Fibroblast of villous mesenchyme (primary cell): ENCODE results near the gene PPARA. TPM values are rescaled to one million over a fixed set of nuclear protein-coding genes. Genes with fewer than 3 reads are reported as not detected.

ENCODE experiments used
- DNase-seq: peaks from one replicate; pipeline ENCODE4 v3.0.0-alpha.2; 2010; ENCODE audit warnings: low read depth
- H3K4me3 ChIP-seq: 2 replicates; pipeline ENCODE4 v1.5.1; 2011; ENCODE audit warnings: low read depth, mild to moderate bottlenecking, low read length
- CTCF ChIP-seq: IDR thresholded peaks from 2 replicates; pipeline ENCODE4 v1.5.1; 2012; ENCODE audit warnings: low read depth, mild to moderate bottlenecking, low read length; ENCODE audit not compliant: insufficient read depth
- total RNA-seq: library from RNA; depleted of rRNA; stranded (reverse); fragments of >200 nt; gene quantifications from 2 replicates; pipeline ENCODE4 v1.2.3, GENCODE V29; 2012

The PPARA gene
- total RNA-seq, 1 donor, result 14.2 TPM

DNA sequence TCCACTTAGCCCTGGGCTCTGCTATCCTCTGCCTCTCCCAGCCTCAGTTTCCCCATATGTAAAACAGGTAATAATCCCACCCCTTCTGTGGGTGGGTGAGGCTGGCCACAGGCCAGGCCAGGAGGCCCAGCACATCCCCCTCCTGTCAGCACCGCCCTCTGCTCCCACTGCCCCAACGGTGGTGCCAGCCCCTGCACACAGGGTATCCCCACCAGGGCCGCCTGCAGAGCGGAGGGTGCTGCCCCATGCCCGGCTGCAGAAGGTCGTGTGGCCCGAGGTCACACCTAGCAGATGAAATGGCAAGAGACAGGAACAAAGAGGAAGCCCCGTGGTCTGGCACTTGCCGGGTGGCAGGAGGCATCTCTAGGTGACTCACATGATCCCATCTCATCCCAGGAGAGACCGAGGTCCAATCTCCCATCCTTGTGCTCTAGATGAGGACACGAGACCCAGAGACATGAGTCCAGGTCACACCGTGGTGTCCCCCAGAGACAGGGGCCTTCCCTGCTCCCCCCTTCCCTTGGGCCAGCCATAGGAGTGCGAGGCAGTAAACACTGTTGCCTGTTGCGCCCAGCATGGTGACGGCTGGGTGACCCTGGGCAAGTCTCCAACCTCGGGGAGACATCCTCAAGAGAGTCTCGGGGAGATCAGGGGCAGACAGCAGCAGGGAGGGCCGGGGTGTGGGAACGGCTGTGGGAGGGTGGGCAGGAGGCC, 27.2 kb upstream of the PPARA start:
- H3K4me3 ChIP-seq, result no peak overlapping the region
- no peak for DNase-seq
- TF ChIP-seq CTCF, result no peak

DNA sequence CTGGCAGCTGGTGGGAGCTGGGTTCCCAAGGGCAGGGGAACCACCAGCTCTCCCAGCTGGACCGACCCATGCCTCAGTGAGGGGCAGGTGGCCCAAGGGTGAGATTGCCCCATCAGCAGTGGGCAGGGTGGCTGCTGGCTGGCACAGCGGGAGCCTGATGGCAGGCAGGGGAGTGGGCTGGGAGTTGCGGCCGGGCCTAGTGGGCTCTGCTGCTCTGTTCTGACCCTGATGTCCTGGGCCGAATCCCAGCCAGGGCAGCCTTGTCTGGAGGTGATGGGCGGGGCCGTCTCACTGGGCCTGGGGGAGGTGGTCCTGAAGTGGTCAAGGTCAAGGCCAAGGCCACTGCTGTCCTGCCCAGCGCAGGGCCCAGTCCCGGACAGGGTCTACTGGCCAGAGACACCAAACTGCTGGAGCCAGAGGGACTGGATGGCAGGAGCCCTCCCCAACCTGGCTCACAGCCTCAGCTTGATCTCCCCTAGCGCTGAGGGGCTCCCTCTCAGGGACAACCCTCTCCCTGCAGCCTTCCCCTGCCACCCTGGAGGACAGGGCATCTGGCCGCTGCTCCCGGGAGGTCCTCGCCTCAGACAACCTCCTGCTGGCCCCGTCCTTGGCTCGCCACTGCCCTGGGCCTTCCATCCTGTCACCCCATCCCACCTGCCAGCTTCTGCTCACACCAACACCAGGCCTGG, 26.5 kb upstream of the PPARA start:
- DNase-seq, result no peak
- no peak overlapping the region for H3K4me3 ChIP-seq
- no peak for TF ChIP-seq CTCF

DNA sequence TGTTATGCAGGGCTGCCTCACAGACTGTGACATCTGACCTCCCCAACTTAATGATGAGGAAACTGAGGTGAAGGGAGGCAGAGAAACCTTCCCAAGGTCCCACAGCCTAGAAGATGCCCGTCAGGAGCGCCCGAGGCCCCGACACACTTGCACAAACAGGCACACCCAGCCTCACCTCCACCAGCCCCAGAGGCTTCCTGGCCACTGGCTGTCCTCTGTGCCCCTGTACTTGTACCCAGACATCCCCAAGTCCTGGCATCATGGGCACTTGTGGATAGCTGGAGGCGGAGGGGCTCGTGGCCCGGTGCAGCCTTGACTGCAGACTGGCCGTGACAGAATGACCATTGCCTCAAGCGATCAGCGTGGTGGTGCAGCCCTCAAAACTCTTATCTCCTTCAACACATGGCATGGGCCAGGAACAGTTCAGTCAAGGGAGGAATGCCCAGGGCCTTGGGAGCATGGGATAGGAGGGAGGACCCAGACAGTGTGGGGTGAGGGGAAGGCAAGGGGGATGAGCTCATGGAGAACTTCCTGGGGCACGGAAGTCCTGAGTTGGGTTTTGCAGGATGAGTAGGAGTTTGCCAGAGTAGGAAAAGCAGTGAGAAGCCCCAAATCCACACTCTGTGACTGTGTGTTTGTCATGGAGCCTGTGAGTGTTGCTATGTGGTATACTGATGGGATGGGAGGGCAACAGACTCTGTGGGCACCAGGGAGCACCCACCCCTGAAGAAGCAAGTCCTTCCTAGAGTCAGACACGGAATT, 25.8 kb upstream of the PPARA start:
- DNase-seq, result no peak
- no peak for TF ChIP-seq CTCF
- no peak overlapping the region for H3K4me3 ChIP-seq

DNA sequence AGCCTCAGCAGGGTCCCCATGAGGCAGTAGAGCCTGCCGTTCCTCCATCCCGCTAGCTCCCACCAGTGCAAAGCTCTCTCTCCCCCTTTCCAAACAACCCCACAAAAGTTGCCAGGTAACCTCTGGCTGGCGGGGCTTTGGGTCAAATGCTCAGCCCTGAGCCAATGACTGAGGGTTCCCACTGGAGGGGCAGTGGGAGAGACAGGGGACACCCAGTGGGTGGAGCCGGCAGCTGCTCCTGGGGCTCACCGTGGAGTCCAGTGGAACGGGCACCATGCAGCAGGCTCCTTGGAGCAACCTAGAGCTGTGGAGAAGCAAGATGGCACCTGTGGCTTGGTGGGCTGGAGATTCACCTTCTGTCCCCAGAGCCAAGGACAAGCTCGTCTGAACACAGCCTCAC, 25.0 kb upstream of the PPARA start:
- DNase-seq, result no peak
- no peak for TF ChIP-seq CTCF
- no peak overlapping the region for H3K4me3 ChIP-seq

- DNase-seq, result no peak
- no peak for TF ChIP-seq CTCF
- no peak overlapping the region for H3K4me3 ChIP-seq
Measured at GRCh38 chr22:46125816-46126765, 24.2 kb upstream of the PPARA start.

DNA sequence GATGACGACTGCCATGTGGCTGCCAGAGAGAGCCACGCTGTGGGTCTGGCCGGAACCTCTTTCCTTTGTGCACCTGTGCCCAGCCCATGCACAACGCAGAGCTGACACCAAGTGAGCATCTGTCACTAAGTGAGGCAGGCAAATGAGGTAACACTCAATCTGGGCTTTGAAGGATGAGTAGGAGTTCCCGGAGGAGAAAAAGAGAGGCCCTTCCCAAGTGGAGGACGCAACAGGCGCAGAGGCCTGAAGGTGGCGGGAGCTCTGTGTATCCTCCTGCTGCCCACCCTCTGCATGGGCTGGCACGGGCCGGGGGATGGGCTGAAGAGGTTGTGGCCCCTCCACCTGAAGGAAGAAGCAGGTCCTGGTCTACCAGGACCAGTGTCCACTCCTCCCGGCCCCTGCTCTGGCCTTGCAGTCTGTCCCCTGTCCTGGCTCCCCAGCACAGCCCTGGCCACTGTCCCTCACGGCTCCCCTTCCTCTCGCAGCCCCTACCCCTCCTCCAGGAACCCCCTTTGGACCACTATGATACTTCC, 23.4 kb upstream of the PPARA start:
- TF ChIP-seq CTCF, result no peak
- H3K4me3 ChIP-seq, result no peak overlapping the region
- DNase-seq, result no peak
